OCI-LY7 (cell line): ENCODE results near the gene NCKAP5. TPM values are rescaled to one million over a fixed set of nuclear protein-coding genes. Genes with fewer than 3 reads are reported as not detected.

Experiments used
- BruUV-seq: library from RNA; stranded (reverse); fragments of 400-500 nt; replicated peaks from 2 replicates; lab custom pipeline; 2021; lab: Mats Ljungman, UMichigan
- CTCF ChIA-PET: fragments of 300-600 bp; sonication (Branson Sonifier 250); formaldehyde crosslinking; loops from one replicate; lab custom pipeline; 2022; ENCODE audit warnings: antibody characterized with exemption; ENCODE audit not compliant: unreplicated experiment; lab: Charles Lee
- POLR2A ChIA-PET: fragments of 300-600 bp; sonication (Branson Sonifier 250); formaldehyde crosslinking; loops from one replicate; lab custom pipeline; 2022; ENCODE audit warnings: antibody characterized with exemption; lab: Charles Lee
- DNase-seq: peaks from one replicate; pipeline ENCODE4 v3.0.0-alpha.2; 2015; ENCODE audit warnings: low spot score
- H2AFZ ChIP-seq: fragments of 200-600 bp; sonication (generic), shearing (Covaris generic); 2 replicates; pipeline ENCODE4 v1.6.1; 2014; ENCODE audit warnings: mild to moderate bottlenecking, antibody characterized with exemption, low read length, moderate library complexity
- H3K27ac ChIP-seq: fragments of 200-600 bp; sonication (generic); 2 replicates; pipeline ENCODE4 v1.5.1; 2014; ENCODE audit warnings: mixed run types, low read depth, mild to moderate bottlenecking, moderate library complexity, low read length, inconsistent platforms; ENCODE audit not compliant: poor library complexity, severe bottlenecking
- H3K36me3 ChIP-seq: fragments of 200-600 bp; sonication (generic); 2 replicates; pipeline ENCODE4 v1.6.1; 2014; ENCODE audit warnings: mild to moderate bottlenecking, antibody characterized with exemption, low read length, moderate library complexity, mixed read lengths; ENCODE audit not compliant: insufficient read depth
- H3K4me1 ChIP-seq: fragments of 200-600 bp; sonication (generic); 2 replicates; pipeline ENCODE4 v1.5.1; 2014; ENCODE audit warnings: mild to moderate bottlenecking, low read length; ENCODE audit not compliant: insufficient read depth, poor library complexity, severe bottlenecking
- H3K4me2 ChIP-seq: fragments of 200-600 bp; sonication (generic); 2 replicates; pipeline ENCODE4 v1.6.1; 2014; ENCODE audit warnings: mild to moderate bottlenecking, low read length
- H3K4me3 ChIP-seq: fragments of 200-600 bp; sonication (generic); 2 replicates; pipeline ENCODE4 v1.5.1; 2014; ENCODE audit warnings: mild to moderate bottlenecking, low read depth, low read length; ENCODE audit not compliant: poor library complexity, severe bottlenecking
- H3K79me2 ChIP-seq: fragments of 200-600 bp; sonication (generic); 2 replicates; pipeline ENCODE4 v1.6.1; 2016; ENCODE audit warnings: low read depth, mild to moderate bottlenecking, low read length, moderate library complexity, mixed read lengths; ENCODE audit not compliant: insufficient read depth
- H3K9me2 ChIP-seq: fragments of 200-600 bp; sonication (generic); 2 replicates; pipeline ENCODE4 v1.6.1; 2016; ENCODE audit warnings: mild to moderate bottlenecking, low read length, mixed read lengths; ENCODE audit not compliant: insufficient read depth
- H3K9me3 ChIP-seq: fragments of 200-600 bp; sonication (generic); 2 replicates; pipeline ENCODE4 v1.6.1; 2014; ENCODE audit warnings: mild to moderate bottlenecking, mixed run types, low read length, mixed read lengths
- H4K20me1 ChIP-seq: fragments of 200-600 bp; sonication (generic); 2 replicates; pipeline ENCODE4 v1.6.1; 2014; ENCODE audit warnings: mild to moderate bottlenecking, antibody characterized with exemption, low read length, moderate library complexity, mixed read lengths; ENCODE audit not compliant: insufficient read depth
- EZH2phosphoT487 ChIP-seq: fragments of 200-600 bp; sonication (generic); IDR thresholded peaks from 2 replicates; pipeline ENCODE4 v1.6.1; 2018; ENCODE audit warnings: low read depth, borderline replicate concordance, mild to moderate bottlenecking, mixed run types, antibody characterized with exemption, low read length, moderate library complexity, mixed read lengths
- intact Hi-C: fragments of 100-400 bp; cut with micrococcal nuclease; formaldehyde crosslinking; loops from one replicate; pipeline ENCODE4 v1.10.0; 2022; ENCODE audit not compliant: unreplicated experiment
- total RNA-seq, 2 experiments: library from RNA; depleted of rRNA in 1 of 2; stranded (reverse); fragments of >200 nt in 1 of 2; shearing (Covaris generic) in 1 of 2; gene quantifications; 2 replicates each; pipeline ENCODE4 v1.2.3, GENCODE V29; 2014 to 2022
- TF ChIP-seq, protein P1 (sequence below): fragments of 200-600 bp; sonication (generic); conservative IDR thresholded peaks from 2 replicates; pipeline ENCODE4 v1.5.1; 2014; ENCODE audit warnings: mild to moderate bottlenecking, antibody characterized with exemption, low read length, moderate library complexity, mixed read lengths

The NCKAP5 gene
- total RNA-seq, 2 experiments from 2014 or later: not detected

DNA sequence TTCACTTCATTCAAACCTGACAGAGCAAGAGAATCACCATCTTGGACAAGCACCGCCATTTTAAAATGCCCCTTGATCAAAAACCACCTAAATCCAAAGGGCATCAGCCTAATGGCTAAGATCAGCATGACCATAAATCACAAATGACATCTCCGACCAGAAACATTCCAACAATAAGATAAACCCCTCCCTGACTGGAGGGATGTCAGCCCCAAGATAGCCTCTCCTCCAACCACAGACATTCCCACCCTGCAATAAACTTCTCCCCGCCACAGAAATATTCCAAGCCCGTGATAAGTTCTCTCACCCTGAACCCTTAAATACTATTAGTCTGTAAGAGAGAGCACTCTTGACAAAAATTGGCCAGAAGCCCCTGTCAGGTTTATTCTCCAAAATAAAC is 876.7 kb downstream of the NCKAP5 start:
- ChIA-PET CTCF (no interaction called here), POLR2A (interaction anchor here (0.6 to 1.3 kb wide), 2 partner anchors 128 to 136 kb away, joined by 3 read pairs; no protein-coding TSS in a partner anchor)
- Histone ChIP-seq H3K4me2 (no peak overlapping the region), H3K9me2 (no peaks in the 10 kb centered on the region), H3K4me3 (no peak overlapping the region), H3K79me2 (no peaks in the 10 kb centered on the region), H3K27ac (no peak overlapping the region), H4K20me1 (no peaks in the 10 kb centered on the region), H3K4me1 (no peaks in the 10 kb centered on the region), H3K9me3 (no peaks in the 10 kb centered on the region), H3K36me3 (no peaks in the 10 kb centered on the region), H2AFZ (no peak overlapping the region)
- DNase-seq: no peak
- TF ChIP-seq EZH2phosphoT487: no peak
- TF ChIP-seq, protein P1, sequence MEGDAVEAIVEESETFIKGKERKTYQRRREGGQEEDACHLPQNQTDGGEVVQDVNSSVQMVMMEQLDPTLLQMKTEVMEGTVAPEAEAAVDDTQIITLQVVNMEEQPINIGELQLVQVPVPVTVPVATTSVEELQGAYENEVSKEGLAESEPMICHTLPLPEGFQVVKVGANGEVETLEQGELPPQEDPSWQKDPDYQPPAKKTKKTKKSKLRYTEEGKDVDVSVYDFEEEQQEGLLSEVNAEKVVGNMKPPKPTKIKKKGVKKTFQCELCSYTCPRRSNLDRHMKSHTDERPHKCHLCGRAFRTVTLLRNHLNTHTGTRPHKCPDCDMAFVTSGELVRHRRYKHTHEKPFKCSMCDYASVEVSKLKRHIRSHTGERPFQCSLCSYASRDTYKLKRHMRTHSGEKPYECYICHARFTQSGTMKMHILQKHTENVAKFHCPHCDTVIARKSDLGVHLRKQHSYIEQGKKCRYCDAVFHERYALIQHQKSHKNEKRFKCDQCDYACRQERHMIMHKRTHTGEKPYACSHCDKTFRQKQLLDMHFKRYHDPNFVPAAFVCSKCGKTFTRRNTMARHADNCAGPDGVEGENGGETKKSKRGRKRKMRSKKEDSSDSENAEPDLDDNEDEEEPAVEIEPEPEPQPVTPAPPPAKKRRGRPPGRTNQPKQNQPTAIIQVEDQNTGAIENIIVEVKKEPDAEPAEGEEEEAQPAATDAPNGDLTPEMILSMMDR: no peak
- no TSS peak for BruUV-seq
- intact Hi-C loops: no loop called here

DNA sequence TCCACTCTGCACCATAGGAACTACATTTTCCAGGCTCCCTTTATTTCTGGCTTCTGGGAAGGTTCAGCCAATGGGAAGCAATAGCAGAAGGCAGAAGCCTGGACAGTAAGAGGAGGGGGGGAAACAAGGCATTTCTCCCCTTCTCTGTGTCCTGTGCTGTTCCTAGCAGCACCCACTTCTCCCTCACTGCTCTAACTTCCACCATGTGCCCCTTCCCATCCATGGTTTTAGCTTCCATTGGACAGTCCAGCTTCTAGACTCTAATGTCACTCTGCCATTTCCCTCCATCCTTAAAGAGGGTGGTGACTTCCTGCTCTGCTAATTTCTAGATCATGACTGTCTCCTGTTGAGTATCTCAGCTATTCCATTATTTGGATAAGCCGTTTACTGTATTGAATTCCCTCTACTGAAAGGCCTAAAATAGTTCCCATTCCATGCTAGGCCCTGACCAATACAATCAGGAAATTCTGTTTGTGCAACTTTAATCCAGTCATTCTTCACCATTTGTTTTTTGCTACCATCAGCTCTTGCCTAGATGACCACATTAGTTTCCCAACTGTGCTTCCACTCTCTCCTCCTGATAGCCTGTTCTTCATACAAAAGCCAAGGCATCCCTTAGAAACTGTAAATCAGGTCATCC is 877.5 kb downstream of the NCKAP5 start:
- no peaks in the 10 kb centered on the region for H3K4me1 ChIP-seq
- H3K9me2 ChIP-seq: no peaks in the 10 kb centered on the region
- TF ChIP-seq, protein P1: no peak
- no peak for TF ChIP-seq EZH2phosphoT487
- CTCF ChIA-PET: no interaction called here
- no peaks in the 10 kb centered on the region for H3K36me3 ChIP-seq
- BruUV-seq: no TSS peak
- DNase-seq: no peak
- no peak overlapping the region for H3K27ac ChIP-seq
- H4K20me1 ChIP-seq: no peaks in the 10 kb centered on the region
- no peaks in the 10 kb centered on the region for H3K9me3 ChIP-seq
- POLR2A ChIA-PET: no interaction called here
- no peaks in the 10 kb centered on the region for H3K79me2 ChIP-seq
- H3K4me3 ChIP-seq: no peak overlapping the region
- H3K4me2 ChIP-seq: no peak overlapping the region
- intact Hi-C loops: no loop called here
- H2AFZ ChIP-seq: no peak overlapping the region

DNA sequence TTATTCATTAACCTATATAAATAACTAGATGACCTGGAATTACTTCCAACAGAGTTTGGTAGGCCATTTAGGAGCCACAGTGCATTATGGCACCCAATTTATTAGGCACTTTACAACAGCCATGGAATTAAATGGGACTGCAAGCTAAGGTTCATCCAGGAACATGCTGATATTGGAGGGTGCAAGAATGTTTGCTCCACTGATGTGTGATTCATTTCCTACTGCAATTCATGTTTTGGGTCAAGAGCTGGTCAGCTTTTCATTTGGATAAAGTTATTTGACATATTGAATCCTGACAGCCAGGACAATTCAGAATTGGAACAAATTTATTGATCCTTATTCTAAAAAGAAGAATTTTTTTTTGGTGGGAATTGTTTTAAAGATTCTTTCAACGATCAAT is 886.5 kb downstream of the NCKAP5 start:
- CTCF ChIA-PET: no interaction called here
- BruUV-seq: no TSS peak
- intact Hi-C loops: no loop called here

More for the DNA sequence above, 886.5 kb downstream of the NCKAP5 start:
- H3K9me3 ChIP-seq: no peaks in the 10 kb centered on the region
- no peaks in the 10 kb centered on the region for H3K4me1 ChIP-seq
- H3K27ac ChIP-seq: no peak overlapping the region
- no peaks in the 10 kb centered on the region for H4K20me1 ChIP-seq
- DNase-seq: no peak
- POLR2A ChIA-PET: interaction anchor here (0.6 kb wide), 1 partner anchor 1502 kb away, joined by 4 read pairs; no protein-coding TSS in a partner anchor
- H2AFZ ChIP-seq: no peak overlapping the region
- H3K4me2 ChIP-seq: no peak overlapping the region
- TF ChIP-seq, protein P1: no peak
- no peak for TF ChIP-seq EZH2phosphoT487
- no peaks in the 10 kb centered on the region for H3K36me3 ChIP-seq
- H3K4me3 ChIP-seq: no peak overlapping the region
- H3K79me2 ChIP-seq: no peaks in the 10 kb centered on the region
- H3K9me2 ChIP-seq: no peaks in the 10 kb centered on the region
